Measurements from ENCODE around the gene SIVA1.

- TF ChIP-seq ZNF274 (IDR thresholded peaks at IDR 0.05; ENCODE audit: borderline replicate concordance, extremely low read depth, low read length) (no peak), BCL11A (IDR thresholded peaks at IDR 0.05; ENCODE audit: low read depth in 2 of 2, low read length in 2 of 2) (no peak), NANOG (IDR thresholded peaks at IDR 0.05; ENCODE audit: insufficient read depth, low read depth, low read length, poor library complexity, severe bottlenecking) (no peak), SIN3A (conservative IDR thresholded peaks at IDR 0.05 in 1 of 2, IDR thresholded peaks at IDR 0.05 in 1 of 2; ENCODE audit: low read depth in 1 of 2, low read length in 2 of 2) (no peak)
These were observed 3.8 kb upstream of the SIVA1 start for GRCh38 chr14:104749111-104749649.
